Measurements from ENCODE around the gene PPM1M.
"Not testable (repeated sequence)": the region's sequence is repeated elsewhere in the genome, so short reads cannot be mapped to it uniquely, and the experiment has no call there.

The PPM1M gene

GRCh38 chr3:52246728-52247408 lies 1.3 kb downstream of the PPM1M start:
- DNase-seq (ENCODE audit: low read depth in 4 of 4, low spot score in 1 of 4) = no peak

DNA sequence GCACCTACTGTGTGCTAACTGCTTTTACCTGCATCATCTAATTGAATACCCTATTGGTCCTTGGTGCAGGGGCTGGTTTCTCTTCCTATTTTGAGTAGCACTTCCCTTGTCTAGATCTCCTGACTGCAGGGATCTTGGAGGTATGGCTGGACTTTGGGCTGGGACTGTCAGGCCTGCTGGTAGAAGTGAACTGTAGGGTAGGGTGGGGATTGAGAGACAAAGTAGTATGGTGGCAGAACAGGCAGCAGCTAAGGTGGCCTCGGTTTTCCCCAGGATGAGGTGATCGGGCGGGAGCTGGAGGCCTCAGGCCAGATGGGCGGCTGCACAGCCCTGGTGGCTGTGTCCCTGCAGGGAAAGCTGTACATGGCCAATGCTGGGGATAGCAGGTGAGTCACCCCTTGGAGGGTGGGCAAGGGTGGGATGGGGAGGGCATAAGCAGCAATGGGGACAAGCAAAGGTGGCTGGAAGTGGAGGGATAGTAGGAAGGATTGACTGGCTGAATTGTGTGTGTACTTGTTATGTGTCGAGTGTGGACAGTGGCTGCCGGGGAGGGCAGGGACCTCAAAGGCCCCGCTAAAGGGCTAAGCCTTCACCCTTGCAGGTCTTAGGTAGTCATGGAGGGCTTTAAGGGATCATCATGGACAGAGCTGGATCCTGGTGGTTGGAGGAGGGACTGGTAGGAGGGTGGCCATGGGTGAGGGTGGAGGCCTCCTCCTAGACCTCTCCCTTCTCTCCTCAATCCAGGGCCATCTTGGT lies 2.0 kb downstream of the PPM1M start:
- no peak for DNase-seq (ENCODE audit: low read depth in 4 of 4, low spot score in 1 of 4)

DNA sequence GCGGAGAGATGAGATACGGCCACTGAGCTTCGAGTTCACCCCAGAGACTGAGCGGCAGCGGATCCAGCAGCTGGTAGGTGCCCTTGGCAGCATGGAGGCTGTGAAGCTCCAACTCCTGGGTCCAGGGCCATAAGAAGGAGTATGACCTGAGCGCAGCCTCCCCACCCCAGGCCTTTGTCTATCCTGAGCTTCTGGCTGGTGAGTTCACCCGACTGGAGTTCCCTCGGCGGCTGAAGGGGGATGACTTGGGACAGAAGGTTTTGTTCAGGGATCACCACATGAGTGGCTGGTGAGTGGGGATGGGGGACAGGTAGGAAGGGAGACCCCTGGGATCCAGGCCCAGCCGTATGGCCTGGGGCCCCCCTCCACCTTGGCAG lies 2.6 kb downstream of the PPM1M start:
- DNase-seq (ENCODE audit: low read depth in 4 of 4, low spot score in 1 of 4) = no peak

GRCh38 chr3:52248816-52249547 lies 3.4 kb downstream of the PPM1M start:
- no peak for DNase-seq (ENCODE audit: low read depth in 4 of 4, low spot score in 1 of 4)

- DNase-seq (ENCODE audit: low read depth in 4 of 4, low spot score in 1 of 4) = no peak
These were observed 4.1 kb downstream of the PPM1M start for GRCh38 chr3:52249683-52250082.

DNA sequence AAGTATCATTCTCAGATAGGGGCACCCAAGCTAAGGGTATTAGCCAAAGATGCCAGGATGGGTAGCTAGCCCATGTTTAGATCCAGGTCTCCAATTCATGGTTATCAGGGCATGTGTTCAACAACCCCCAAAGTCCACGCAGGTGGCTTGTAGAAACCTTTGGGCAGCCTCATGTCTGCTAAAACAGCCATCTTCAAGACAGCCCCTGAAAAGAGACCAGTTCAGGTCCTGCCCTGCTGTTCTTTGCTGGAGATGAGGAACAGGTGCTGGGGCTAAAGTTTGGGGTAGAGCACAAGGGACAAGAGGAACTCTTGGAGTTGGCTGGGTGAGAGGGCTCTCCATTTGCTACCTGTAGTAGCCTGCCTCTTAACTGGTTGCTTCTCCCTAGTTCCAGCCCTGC lies 4.6 kb downstream of the PPM1M start:
- DNase-seq (ENCODE audit: low read depth in 4 of 4, low spot score in 1 of 4) = no peak

DNA sequence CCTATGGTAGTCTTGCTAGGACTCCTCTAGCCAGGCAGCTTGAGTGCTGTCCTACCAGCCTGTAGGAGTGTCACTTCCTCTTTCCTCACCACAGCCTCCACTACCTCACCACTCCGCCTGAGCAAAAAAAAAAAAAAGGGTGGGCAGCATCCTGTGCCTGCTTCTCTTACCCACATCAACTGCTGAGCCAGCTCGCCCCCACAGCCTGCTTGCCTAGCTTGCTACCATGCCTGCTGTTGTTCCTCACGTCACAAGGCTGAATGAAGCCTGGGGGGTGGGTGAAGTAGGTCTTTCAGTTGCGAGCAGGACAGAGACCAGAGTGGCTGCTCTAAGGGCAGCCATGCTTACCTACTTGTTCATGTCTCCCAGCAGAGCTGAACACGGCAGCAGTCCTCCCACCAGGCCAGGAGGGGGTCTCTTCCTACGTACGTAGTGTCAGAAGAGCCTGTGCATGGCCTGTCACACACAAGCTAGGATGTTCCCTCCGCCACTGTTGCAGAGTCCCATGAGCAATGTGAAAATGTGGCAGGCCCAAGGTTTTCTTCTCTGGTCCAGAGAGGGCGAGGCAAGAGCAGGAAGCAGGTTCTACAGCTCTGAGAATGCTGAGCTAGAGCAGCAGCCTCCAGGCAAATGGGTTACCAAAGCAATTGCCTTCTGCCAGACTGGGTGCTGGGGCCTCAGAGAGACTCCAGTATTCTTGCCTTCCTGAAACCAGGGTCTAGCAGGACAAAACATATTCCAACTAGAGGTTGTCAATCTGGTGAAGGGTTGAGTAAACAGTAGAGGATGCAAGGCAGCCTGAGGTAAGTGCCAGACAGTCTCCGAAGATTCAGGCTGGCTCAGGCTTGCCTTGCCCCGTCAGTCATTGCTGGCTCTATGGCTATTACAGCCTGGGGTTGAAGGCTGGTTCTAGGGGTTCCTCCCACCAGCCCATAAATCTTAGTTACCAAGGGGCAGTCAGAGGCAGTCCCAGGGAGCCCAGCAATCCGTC lies 8.1 kb downstream of the PPM1M start:
- peak in 3 of 4 experiments; percentile 54 to 78 (median 64) for DNase-seq (ENCODE audit: low read depth in 4 of 4, low spot score in 1 of 4)

DNA sequence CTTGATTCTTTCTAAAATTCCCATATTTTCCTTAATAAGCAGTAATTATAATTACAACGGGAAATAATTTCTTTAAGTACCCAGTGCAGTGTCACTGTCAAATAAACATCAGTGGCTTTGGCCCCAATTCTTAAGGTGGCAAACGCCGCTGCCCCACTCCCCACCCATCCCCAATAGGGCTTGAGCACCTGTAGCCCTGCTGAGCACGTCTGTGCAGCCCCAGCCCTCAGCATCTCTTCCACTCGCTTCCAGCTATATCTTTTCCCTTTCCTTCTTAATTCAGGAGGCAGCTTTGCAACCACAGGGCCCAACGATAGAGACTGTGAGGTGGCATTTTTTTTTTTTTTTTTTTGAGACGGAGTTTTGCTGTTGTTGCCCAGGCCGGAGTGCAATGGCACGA lies 9.0 kb downstream of the PPM1M start:
- DNase-seq (ENCODE audit: low read depth in 4 of 4, low spot score in 1 of 4) = no peak

GRCh38 chr3:52256159-52256558 lies 10.6 kb downstream of the PPM1M start:
- no peak for DNase-seq (ENCODE audit: low read depth in 4 of 4, low spot score in 1 of 4)

- no peak for DNase-seq (ENCODE audit: low read depth in 4 of 4, low spot score in 1 of 4)
These were observed 11.1 kb downstream of the PPM1M start for GRCh38 chr3:52256622-52257021.

DNA sequence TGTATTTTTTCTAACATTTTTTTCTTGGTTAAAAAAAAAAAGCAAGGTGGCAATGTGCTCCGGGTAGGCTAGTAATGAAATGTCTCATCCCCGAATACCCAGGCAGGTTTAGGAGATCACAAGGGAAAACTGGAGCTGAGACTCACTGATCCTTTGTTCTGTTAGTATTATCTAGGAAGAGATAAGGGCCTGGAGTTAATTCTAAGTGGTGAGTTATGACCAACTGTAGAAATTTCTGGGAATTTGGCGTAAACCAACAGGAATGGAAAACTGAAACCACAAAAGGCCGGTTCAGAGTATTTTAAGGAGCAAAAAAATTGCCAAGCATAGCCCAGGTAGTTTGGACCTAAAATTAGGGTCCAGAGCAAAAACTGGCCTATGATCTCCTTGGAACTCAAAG lies 12.4 kb downstream of the PPM1M start:
- DNase-seq (ENCODE audit: low read depth in 4 of 4, low spot score in 1 of 4) = no peak

GRCh38 chr3:52259035-52259434 lies 13.5 kb downstream of the PPM1M start:
- no peak for DNase-seq (ENCODE audit: low read depth in 4 of 4, low spot score in 1 of 4)

- no peak for DNase-seq (ENCODE audit: low read depth in 4 of 4, low spot score in 1 of 4)
These were observed 13.9 kb downstream of the PPM1M start for GRCh38 chr3:52259448-52259847.

DNA sequence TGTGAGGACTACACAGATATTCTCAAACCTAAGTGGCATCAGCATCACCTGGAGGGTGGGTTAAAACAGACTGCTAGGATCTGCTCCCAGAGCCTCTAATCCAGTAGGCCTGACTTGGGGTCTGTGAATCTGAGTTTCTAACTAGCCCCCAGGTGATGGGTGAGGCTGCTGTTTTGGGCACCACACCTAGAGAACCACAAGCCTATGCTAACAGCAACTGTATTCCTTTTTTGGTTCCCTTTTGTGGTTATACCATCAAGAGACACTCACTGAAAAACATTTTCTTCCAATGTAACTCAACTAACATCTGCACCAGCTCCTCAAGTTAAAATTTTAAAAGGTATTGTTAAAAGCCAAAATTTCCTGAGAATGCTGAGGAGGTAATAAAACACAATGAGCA lies 16.9 kb downstream of the PPM1M start:
- DNase-seq (ENCODE audit: low read depth in 4 of 4, low spot score in 1 of 4) = no peak

GRCh38 chr3:52265387-52265786 lies 19.8 kb downstream of the PPM1M start:
- no peak for DNase-seq (ENCODE audit: low read depth in 4 of 4, low spot score in 1 of 4)

DNA sequence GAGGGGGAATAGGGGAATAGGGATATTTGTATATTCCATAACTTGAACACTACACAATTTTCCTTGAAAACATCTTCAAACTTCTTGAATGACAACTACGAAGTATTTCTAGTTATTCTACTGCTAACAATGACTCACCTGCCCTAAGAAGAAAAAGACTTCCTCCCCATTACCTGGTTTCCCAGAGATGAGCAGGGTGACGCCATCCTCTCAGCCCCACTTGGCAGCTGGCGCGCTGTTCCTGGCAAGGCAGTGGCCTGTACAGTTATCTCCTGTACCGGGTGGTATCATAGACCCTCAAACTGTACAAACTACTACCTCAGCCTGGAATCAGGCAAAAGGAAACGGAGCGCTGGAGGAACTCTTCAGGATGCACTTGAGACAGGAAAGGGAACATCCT lies 22.5 kb downstream of the PPM1M start:
- no peak for DNase-seq (ENCODE audit: low read depth in 4 of 4, low spot score in 1 of 4)

DNA sequence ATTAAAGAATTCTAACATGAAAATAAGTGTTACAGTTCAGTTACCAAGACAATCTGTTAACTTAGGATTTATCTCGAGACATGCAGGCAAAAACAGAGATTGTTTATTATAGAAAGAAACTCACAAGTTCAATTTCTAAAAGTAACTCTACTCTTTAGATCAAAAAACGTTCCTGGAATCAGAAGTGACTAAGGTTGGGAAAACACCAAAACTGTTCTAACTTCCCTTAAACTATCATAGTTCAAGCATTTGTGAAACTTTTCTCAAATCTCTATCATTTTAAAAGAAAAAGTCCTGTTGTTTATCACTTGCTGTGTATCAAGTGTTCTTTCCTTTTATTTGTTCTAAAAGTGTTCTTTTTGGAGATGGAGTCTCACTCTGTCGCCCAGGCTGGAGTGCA lies 24.2 kb downstream of the PPM1M start:
- no peak for DNase-seq (ENCODE audit: low read depth in 4 of 4, low spot score in 1 of 4)

DNA sequence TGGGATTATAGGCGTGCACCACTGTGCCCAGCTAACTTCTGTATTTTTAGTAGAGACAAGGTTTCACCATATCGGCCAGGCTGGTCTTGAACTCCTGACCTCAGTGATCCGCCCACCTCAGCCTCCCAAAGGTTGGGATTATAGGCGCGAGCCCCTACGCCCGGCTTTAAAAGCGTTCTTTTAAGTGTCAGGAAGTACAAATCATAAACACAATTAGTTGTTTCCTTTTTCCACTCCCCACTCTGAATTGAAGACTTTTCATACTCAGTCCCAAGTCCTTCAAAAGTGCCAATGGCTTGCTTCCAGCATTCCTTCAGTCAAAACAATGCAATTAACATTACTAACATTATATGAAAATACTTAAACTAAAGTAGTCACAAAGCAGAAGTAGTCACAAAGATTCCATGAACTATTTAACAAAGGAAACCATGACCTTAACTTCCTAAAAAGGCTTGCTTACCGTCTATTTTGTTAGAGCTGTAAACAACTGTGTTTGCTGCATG lies 24.7 kb downstream of the PPM1M start:
- DNase-seq (ENCODE audit: low read depth in 4 of 4, low spot score in 1 of 4) = no peak

GRCh38 chr3:52272172-52272571 lies 26.6 kb downstream of the PPM1M start:
- DNase-seq (ENCODE audit: low read depth in 4 of 4, low spot score in 1 of 4) = not testable (repeated sequence)

- DNase-seq (ENCODE audit: low read depth in 4 of 4, low spot score in 1 of 4) = no peak
These were observed 27.3 kb downstream of the PPM1M start for GRCh38 chr3:52272831-52273230.

DNA sequence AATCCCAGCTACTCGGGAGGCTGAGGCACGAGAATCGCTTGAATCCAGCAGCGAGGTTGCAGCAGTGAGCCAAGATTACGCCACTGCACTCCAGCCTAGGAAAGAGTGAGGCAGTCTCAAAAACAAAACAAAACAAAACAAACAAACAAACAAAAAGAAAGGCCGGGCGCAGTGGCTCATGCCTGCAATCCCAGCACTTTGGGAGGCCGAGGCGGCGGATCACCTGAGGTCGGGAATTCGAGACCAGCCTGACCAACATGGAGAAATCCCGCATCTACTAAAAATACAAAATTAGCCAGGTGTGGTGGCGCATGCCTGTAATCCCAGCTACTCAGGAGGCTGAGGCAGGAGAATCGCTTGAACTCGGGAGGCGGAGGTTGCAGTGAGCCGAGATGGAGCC lies 29.2 kb downstream of the PPM1M start:
- DNase-seq (ENCODE audit: low read depth in 4 of 4, low spot score in 1 of 4) = not testable (repeated sequence)
